ENCODE measurements around the gene GPATCH1. TPM values are rescaled to one million over a fixed set of nuclear protein-coding genes. Genes with fewer than 3 reads are reported as not detected.

The GPATCH1 gene
- total and polyA plus RNA-seq, 2 donors from 2014 or later = 4.3 to 9.1 TPM

DNA sequence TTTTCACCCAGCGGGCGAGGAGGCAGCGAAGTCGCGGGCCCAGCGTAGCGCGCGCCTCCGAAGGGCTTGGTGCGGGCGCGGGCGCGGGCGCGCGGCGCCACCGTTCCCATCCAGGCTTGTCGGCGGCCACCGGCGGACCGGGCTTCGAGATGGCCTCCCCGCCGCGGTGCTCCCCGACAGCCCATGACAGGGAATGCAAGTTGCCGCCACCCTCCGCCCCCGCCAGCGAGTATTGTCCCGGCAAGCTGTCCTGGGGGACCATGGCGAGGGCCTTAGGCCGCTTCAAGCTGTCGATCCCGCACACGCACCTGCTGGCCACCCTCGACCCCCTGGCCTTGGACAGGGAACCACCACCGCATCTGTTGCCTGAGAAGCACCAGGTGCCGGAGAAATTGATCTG, 51.0 kb downstream of the GPATCH1 start, which contains the start of gene WDR88:
Gene WDR88, plus strand, starts transcription at position 94 of the 400 bp plus-strand sequence. Its CDS starts 56 bp downstream, at position 150.
- Histone ChIP-seq H3K36me3 (ENCODE audit: control insufficient read depth in 2 of 3, insufficient read depth in 3 of 3, low read length in 3 of 3) (peaks cover 0 to 10% (median 4%) of the 10 kb centered on the region in 3 donors), H3K4me3 (ENCODE audit: low read length in 3 of 3) (no peak within 1 kb of the TSS), H3K27ac (ENCODE audit: low read depth in 2 of 2, low read length in 2 of 2) (no peak within 1 kb of the TSS), H3K27me3 (ENCODE audit: control insufficient read depth, insufficient read depth, low read length) (no peaks in the 10 kb centered on the region), H3K9me3 (ENCODE audit: control insufficient read depth in 2 of 3, insufficient read depth in 1 of 3, low read length in 3 of 3) (no peaks in the 10 kb centered on the region), H3K4me1 (ENCODE audit: control insufficient read depth in 2 of 3, insufficient read depth in 2 of 3, low read depth in 1 of 3, low read length in 3 of 3) (no peaks in the 10 kb centered on the region), H3K9ac (ENCODE audit: low read length in 3 of 3) (no peak within 1 kb of the TSS)
- intact Hi-C loops (cut with DNase I) = no loop called here
- TF ChIP-seq, protein P1, sequence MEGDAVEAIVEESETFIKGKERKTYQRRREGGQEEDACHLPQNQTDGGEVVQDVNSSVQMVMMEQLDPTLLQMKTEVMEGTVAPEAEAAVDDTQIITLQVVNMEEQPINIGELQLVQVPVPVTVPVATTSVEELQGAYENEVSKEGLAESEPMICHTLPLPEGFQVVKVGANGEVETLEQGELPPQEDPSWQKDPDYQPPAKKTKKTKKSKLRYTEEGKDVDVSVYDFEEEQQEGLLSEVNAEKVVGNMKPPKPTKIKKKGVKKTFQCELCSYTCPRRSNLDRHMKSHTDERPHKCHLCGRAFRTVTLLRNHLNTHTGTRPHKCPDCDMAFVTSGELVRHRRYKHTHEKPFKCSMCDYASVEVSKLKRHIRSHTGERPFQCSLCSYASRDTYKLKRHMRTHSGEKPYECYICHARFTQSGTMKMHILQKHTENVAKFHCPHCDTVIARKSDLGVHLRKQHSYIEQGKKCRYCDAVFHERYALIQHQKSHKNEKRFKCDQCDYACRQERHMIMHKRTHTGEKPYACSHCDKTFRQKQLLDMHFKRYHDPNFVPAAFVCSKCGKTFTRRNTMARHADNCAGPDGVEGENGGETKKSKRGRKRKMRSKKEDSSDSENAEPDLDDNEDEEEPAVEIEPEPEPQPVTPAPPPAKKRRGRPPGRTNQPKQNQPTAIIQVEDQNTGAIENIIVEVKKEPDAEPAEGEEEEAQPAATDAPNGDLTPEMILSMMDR (IDR thresholded peaks at IDR 0.05; ENCODE audit: borderline replicate concordance, extremely low read depth, insufficient read depth) = no peak
- no peak for FAIRE-seq
- DNase-seq = no peak

DNA sequence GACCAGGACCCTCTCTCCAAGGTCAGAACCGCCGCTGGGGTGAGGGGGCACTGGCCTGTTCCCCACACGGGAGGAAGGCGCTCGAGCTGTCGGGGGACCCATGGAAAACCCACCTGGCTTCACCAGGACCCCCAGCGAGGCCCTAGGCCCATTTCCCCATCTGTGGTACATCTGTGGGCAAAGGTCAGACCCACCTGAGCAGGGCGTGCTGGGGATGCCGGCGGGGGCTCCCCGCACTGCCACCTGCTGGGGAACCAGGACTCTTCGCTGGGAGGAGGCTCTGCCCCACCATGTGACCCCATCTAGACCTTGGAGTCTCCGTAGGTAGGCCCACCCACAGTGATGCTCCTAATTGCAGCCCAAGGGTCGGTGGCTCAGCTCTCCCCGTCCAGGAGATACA, 51.4 kb downstream of the GPATCH1 start:
- Histone ChIP-seq H3K9ac (ENCODE audit: low read length in 3 of 3) (no peak overlapping the region), H3K36me3 (ENCODE audit: control insufficient read depth in 2 of 3, insufficient read depth in 3 of 3, low read length in 3 of 3) (peaks cover 0 to 10% (median 4%) of the 10 kb centered on the region in 3 donors), H3K9me3 (ENCODE audit: control insufficient read depth in 2 of 3, insufficient read depth in 1 of 3, low read length in 3 of 3) (no peaks in the 10 kb centered on the region), H3K27ac (ENCODE audit: low read depth in 2 of 2, low read length in 2 of 2) (no peak overlapping the region), H3K4me3 (ENCODE audit: low read length in 3 of 3) (no peak overlapping the region), H3K27me3 (ENCODE audit: control insufficient read depth, insufficient read depth, low read length) (no peaks in the 10 kb centered on the region), H3K4me1 (ENCODE audit: control insufficient read depth in 2 of 3, insufficient read depth in 2 of 3, low read depth in 1 of 3, low read length in 3 of 3) (no peaks in the 10 kb centered on the region)
- no peak for DNase-seq
- FAIRE-seq = no peak
- intact Hi-C loops (cut with DNase I) = no loop called here
- TF ChIP-seq, protein P1 (IDR thresholded peaks at IDR 0.05; ENCODE audit: borderline replicate concordance, extremely low read depth, insufficient read depth) = no peak

DNA sequence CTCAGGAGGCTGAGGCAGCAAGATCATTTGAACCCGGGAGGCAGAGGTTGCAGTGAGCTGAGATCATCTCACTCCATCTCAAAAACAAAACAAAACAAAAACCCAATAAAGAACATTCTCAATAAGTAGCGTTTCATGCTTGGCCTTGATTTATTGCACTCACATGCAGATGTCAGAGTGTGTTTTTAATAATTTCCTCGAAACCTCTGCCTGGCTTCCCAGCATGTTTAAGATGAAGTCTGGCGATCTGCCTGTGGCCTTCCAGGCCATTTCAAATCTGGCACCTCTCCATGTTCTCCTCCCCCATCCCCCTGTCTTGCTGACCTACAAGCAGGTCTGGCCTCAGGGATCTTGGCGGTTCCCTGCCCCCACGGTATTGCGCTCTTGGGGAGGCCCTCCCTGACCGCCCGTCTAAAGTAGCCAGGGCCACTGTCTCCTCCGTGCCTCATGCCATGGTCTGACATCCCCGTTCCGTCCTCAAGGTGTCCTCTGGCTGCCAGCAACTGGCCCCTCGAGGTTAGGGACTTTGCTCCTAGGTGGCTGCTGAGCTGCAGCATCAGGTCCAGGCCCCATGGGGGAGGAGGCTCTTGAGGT, 52.6 kb downstream of the GPATCH1 start:
- no peak overlapping the region for H3K9ac ChIP-seq (ENCODE audit: low read length in 3 of 3)
- no peaks in the 10 kb centered on the region for H3K9me3 ChIP-seq (ENCODE audit: control insufficient read depth in 2 of 3, insufficient read depth in 1 of 3, low read length in 3 of 3)
- H3K4me3 ChIP-seq (ENCODE audit: low read length in 3 of 3) = no peak overlapping the region
- DNase-seq (peak in 3 of 5 donors; percentile 27 to 58 (median 45)), FAIRE-seq (no peak)
- H3K27me3 ChIP-seq (ENCODE audit: control insufficient read depth, insufficient read depth, low read length) = no peaks in the 10 kb centered on the region
- no peaks in the 10 kb centered on the region for H3K4me1 ChIP-seq (ENCODE audit: control insufficient read depth in 2 of 3, insufficient read depth in 2 of 3, low read depth in 1 of 3, low read length in 3 of 3)
- H3K36me3 ChIP-seq (ENCODE audit: control insufficient read depth in 2 of 3, insufficient read depth in 3 of 3, low read length in 3 of 3) = peaks cover 0 to 8% (median 3%) of the 10 kb centered on the region in 3 donors
- TF ChIP-seq, protein P1 (IDR thresholded peaks at IDR 0.05; ENCODE audit: borderline replicate concordance, extremely low read depth, insufficient read depth) = no peak
- intact Hi-C loops (cut with DNase I) = no loop called here
- H3K27ac ChIP-seq (ENCODE audit: low read depth in 2 of 2, low read length in 2 of 2) = no peak overlapping the region

Measured in kidney (tissue), 14 donors.